Thyroid gland (tissue), 4 donors: Measurements from ENCODE around the gene TRIAP1.

ENCODE experiments used
- CTCF ChIP-seq, 6 experiments: fragments of 200-600 bp in 3 of 6; fragments of 450-650 bp in 3 of 6; sonication (generic) in 3 of 6; IDR thresholded peaks; one replicate each; pipeline ENCODE4 v1.5.1; 2016 to 2019; ENCODE audit warnings: antibody characterized with exemption in 6 of 6, mild to moderate bottlenecking in 2 of 6, inconsistent platforms in 1 of 6, moderate library complexity in 1 of 6
- POLR2A ChIP-seq, 2 donors: fragments of 450-650 bp; IDR thresholded peaks; one replicate each; pipeline ENCODE4 v1.6.1; 2017; ENCODE audit warnings: antibody characterized with exemption in 2 of 2, mild to moderate bottlenecking in 2 of 2, moderate library complexity in 1 of 2

- TF ChIP-seq CTCF (IDR thresholded peaks at IDR 0.05) (no peak), POLR2A (IDR thresholded peaks at IDR 0.05) (no peak)
Observed at GRCh38 chr12:120485961-120486881, 40.0 kb upstream of the TRIAP1 start.
